Spleen (tissue), 11 donors: Measurements from ENCODE around the gene MEST. TPM values are rescaled to one million over a fixed set of nuclear protein-coding genes. Genes with fewer than 3 reads are reported as not detected.

Experiments
- DNase-seq: peaks from one replicate; pipeline ENCODE4 v3.0.0-alpha.2; 2020
- H3K27ac ChIP-seq, 8 donors: fragments of 200-600 bp; sonication (generic) in 7 of 8; 1 replicate in 4 of 8; 2 replicates in 4 of 8; pipeline versions ENCODE4 v1.5.0 to v1.8.0; 2016 to 2021; ENCODE audit warnings: inconsistent platforms in 4 of 8, mild to moderate bottlenecking in 4 of 8, moderate library complexity in 1 of 8
- H3K27me3 ChIP-seq, 7 donors: fragments of 200-600 bp; sonication (generic) in 6 of 7; replicated peaks in 1 of 7; 1 replicate in 4 of 7; 2 replicates in 3 of 7; pipeline versions ENCODE4 v1.5.0 to v1.8.0; 2016 to 2021; ENCODE audit warnings: inconsistent platforms in 3 of 7, mild to moderate bottlenecking in 1 of 7
- H3K36me3 ChIP-seq, 6 donors: fragments of 200-600 bp; sonication (generic) in 5 of 6; 1 replicate in 4 of 6; 2 replicates in 2 of 6; pipeline versions ENCODE4 v1.5.0 to v1.8.0; 2016 to 2021; ENCODE audit warnings: inconsistent platforms in 2 of 6
- H3K4me1 ChIP-seq, 6 donors: fragments of 200-600 bp; sonication (generic) in 5 of 6; 1 replicate in 3 of 6; 2 replicates in 3 of 6; pipeline versions ENCODE4 v1.5.0 to v1.8.0; 2016 to 2021; ENCODE audit warnings: inconsistent platforms in 3 of 6
- H3K4me3 ChIP-seq, 8 donors: fragments of 200-600 bp; sonication (generic) in 7 of 8; 1 replicate in 4 of 8; 2 replicates in 4 of 8; pipeline versions ENCODE4 v1.5.0 to v1.8.0; 2016 to 2021; ENCODE audit warnings: inconsistent platforms in 4 of 8, mild to moderate bottlenecking in 4 of 8, moderate library complexity in 2 of 8
- H3K9me3 ChIP-seq, 8 donors: fragments of 200-600 bp; sonication (generic) in 7 of 8; 1 replicate in 4 of 8; 2 replicates in 4 of 8; pipeline versions ENCODE4 v1.5.0 to v1.8.0; 2016 to 2021; ENCODE audit warnings: inconsistent platforms in 4 of 8
- CTCF ChIP-seq, 11 experiments: fragments of 200-600 bp in 7 of 11; fragments of 450-650 bp in 4 of 11; sonication (generic) in 4 of 11; IDR thresholded peaks in 8 of 11; conservative IDR thresholded peaks in 3 of 11; 1 replicate in 7 of 11; 2 replicates in 4 of 11; pipeline versions ENCODE4 v1.4.0 to v1.8.0; 2016 to 2021; ENCODE audit warnings: antibody characterized with exemption in 11 of 11, inconsistent platforms in 4 of 11, mild to moderate bottlenecking in 1 of 11
- POLR2A ChIP-seq, 3 donors: fragments of 450-650 bp; IDR thresholded peaks; one replicate each; pipeline ENCODE4 v1.5.1; 2017; ENCODE audit warnings: antibody characterized with exemption in 3 of 3, mild to moderate bottlenecking in 1 of 3
- POLR2AphosphoS5 ChIP-seq, 3 donors: sonication (generic); formaldehyde crosslinking; IDR thresholded peaks; one replicate each; pipeline ENCODE4 v1.5.1; 2017; ENCODE audit warnings: antibody characterized with exemption in 3 of 3
- WGBS, 5 donors: extraction: QIAGEN DNeasy Blood & Tissue Kit in 3 of 5; methylation state at CpG; one replicate each; pipeline versions ENCODE4 v1.1.5 to v1.1.7; 2013 to 2018; 5-methylcytosine and 5-hydroxymethylcytosine counted together
- intact Hi-C: fragments of 100-400 bp; cut with DNase I; formaldehyde crosslinking; loops from one replicate; pipeline ENCODE4 v1.15.0; 2023; ENCODE audit warnings: low total_unique reads
- polyA plus RNA-seq, 3 donors: library from polyadenylated mRNA; stranded (reverse); fragments of 200-250 nt; gene quantifications; one replicate each; pipeline ENCODE4 v1.2.1, GENCODE V29; 2013
- total RNA-seq, 7 donors: library from RNA; depleted of rRNA in 3 of 7; stranded (reverse); fragments of >200 nt in 3 of 7; fragmentation: NEBNext Ultra II Directional in 4 of 7; extraction: Animal tissue kit (Norgen Biotek cat#: 25700) in 4 of 7; gene quantifications; one replicate each; pipeline versions ENCODE4 v1.1.0 to v1.2.1, GENCODE V29; 2016 to 2021
- donor health status: healthy with polysubstance abuse.
- donor health status: DM: no; HTN: no; CAD: no; lungs with moderate emphysema.
- donor health status: DM: no; HTN: no; CAD: no.
- donor health status: Bipolar disorder and iron deficiency.
- donor health status: healthy.
- donor health status: DM: no; HTN: no; CAD: no.
- donor health status: DM: yes; HTN: yes; CAD: no.

The MEST gene
- total and polyA plus RNA-seq, 10 donors = 11.2 to 198 (median 98.2) TPM

GRCh38 chr7:130490311-130490791 lies 1.5 kb upstream of the MEST start:
- Histone ChIP-seq H3K36me3 (peaks cover 0 to under 1% (median 0%) of the 10 kb centered on the region in 6 donors), H3K27me3 (peaks cover 0 to 63% (median 6%) of the 10 kb centered on the region in 7 donors), H3K4me1 (peaks cover 8 to 75% (median 42%) of the 10 kb centered on the region in 6 donors), H3K4me3 (peak overlapping the region in 5 of 8 donors; percentile 13 to 73 (median 45)), H3K9me3 (peaks cover 0 to 12% (median 5%) of the 10 kb centered on the region in 8 donors), H3K27ac (peak overlapping the region in 6 of 8 donors; percentile 11 to 67 (median 62))
- WGBS, 5 donors = 58 to 69% (median 60%) methylated on average over 21 of the region's 21 CpGs
- TF ChIP-seq POLR2A (IDR thresholded peaks at IDR 0.05) = no peak
- TF ChIP-seq POLR2AphosphoS5 (IDR thresholded peaks at IDR 0.05) = no peak
- TF ChIP-seq CTCF (IDR thresholded peaks at IDR 0.05 in 8 of 11, conservative IDR thresholded peaks at IDR 0.05 in 3 of 11) = no peak
- DNase-seq = no peak
- intact Hi-C loops = no loop called here

- WGBS, 5 donors = 52 to 58% (median 54%) methylated on average over 48 to 62 of the region's 62 CpGs
- intact Hi-C loops = no loop called here
- Histone ChIP-seq H3K4me1 (peaks cover 8 to 67% (median 40%) of the 10 kb centered on the region in 6 donors), H3K27ac (peak overlapping the region; percentile 11 to 67 (median 58)), H3K36me3 (peaks cover 0 to 4% (median 0%) of the 10 kb centered on the region in 6 donors), H3K27me3 (peaks cover 0 to 61% (median 6%) of the 10 kb centered on the region in 7 donors), H3K9me3 (peaks cover 0 to 12% (median 5%) of the 10 kb centered on the region in 8 donors), H3K4me3 (peak overlapping the region in 7 of 8 donors; percentile 13 to 73 (median 42))
- DNase-seq = peak; percentile 76
- TF ChIP-seq CTCF (IDR thresholded peaks at IDR 0.05 in 8 of 11, conservative IDR thresholded peaks at IDR 0.05 in 3 of 11) (peak; percentile 16 to 71 (median 48)), POLR2A (IDR thresholded peaks at IDR 0.05) (no peak), POLR2AphosphoS5 (IDR thresholded peaks at IDR 0.05) (peak in 2 of 3 donors; percentile 43 to 58)
These were observed 739 bp upstream of the MEST start for GRCh38 chr7:130490888-130491804.

GRCh38 chr7:130492523-130493274 lies 814 bp downstream of the MEST start:
- H3K27ac ChIP-seq = peak overlapping the region in 5 of 8 donors; percentile 23 to 66 (median 55)
- WGBS, 5 donors = 54 to 70% (median 61%) methylated on average over 50 of the region's 50 CpGs
- intact Hi-C loops = no loop called here
- DNase-seq = no peak
- peaks cover 0 to 12% (median 5%) of the 10 kb centered on the region in 8 donors for H3K9me3 ChIP-seq
- peak overlapping the region; percentile 14 to 73 (median 42) for H3K4me3 ChIP-seq
- H3K4me1 ChIP-seq = peaks cover 5 to 52% (median 29%) of the 10 kb centered on the region in 6 donors
- H3K36me3 ChIP-seq = peaks cover 0 to 7% (median 0%) of the 10 kb centered on the region in 6 donors
- peaks cover 0 to 51% (median 6%) of the 10 kb centered on the region in 7 donors for H3K27me3 ChIP-seq
- TF ChIP-seq POLR2AphosphoS5 (IDR thresholded peaks at IDR 0.05) (no peak), CTCF (IDR thresholded peaks at IDR 0.05 in 8 of 11, conservative IDR thresholded peaks at IDR 0.05 in 3 of 11) (no peak)
